ENCODE measurements around the gene PGC. TPM values are rescaled to one million over a fixed set of nuclear protein-coding genes. Genes with fewer than 3 reads are reported as not detected.

The PGC gene
- total and polyA plus RNA-seq, 2 of the 8 experiments (the other 6 are each of a cell fraction or from before 2014, with no cell fraction given): 0.09 TPM; not detected in 1

- Histone ChIP-seq H3K23me2 (ENCODE audit: low read depth, low read length) (no peaks in the 10 kb centered on the region), H3K56ac (replicated peaks; ENCODE audit: insufficient read length, low read depth, low read length) (no peak overlapping the region), H3K4me2 (ENCODE audit: insufficient read depth in 1 of 2, low read depth in 2 of 2, low read length in 2 of 2) (no peak overlapping the region), H3K79me1 (ENCODE audit: low read depth, low read length) (no peaks in the 10 kb centered on the region), H4K20me1 (replicated peaks in 1 of 2; ENCODE audit: control insufficient read depth in 1 of 2, insufficient read depth in 2 of 2, low read length in 2 of 2) (no peaks in the 10 kb centered on the region), H2AK5ac (ENCODE audit: low read depth, low read length) (no peak overlapping the region), H4K91ac (replicated peaks; ENCODE audit: insufficient read length, low read length) (no peak overlapping the region), H2BK5ac (ENCODE audit: low read depth, low read length) (no peak overlapping the region), H3K23ac (ENCODE audit: insufficient read length) (no peak overlapping the region), H2BK120ac (replicated peaks; ENCODE audit: low read depth, low read length) (no peak overlapping the region), H2AFZ (ENCODE audit: low read length) (no peak overlapping the region), H2BK15ac (ENCODE audit: low read length) (no peak overlapping the region), H3K36me3 (ENCODE audit: control insufficient read depth in 2 of 4, insufficient read depth in 4 of 4, low read length in 3 of 4) (no peaks in the 10 kb centered on the region), H3K27me3 (replicated peaks in 1 of 4; ENCODE audit: control insufficient read depth in 3 of 4, extremely low read depth in 1 of 4, insufficient read depth in 3 of 4, low read length in 3 of 4) (no peaks in the 10 kb centered on the region; a peak in 2 of 7 replicates), H3K4ac (replicated peaks; ENCODE audit: insufficient read length, low read depth, low read length) (no peak overlapping the region), H3K4me1 (replicated peaks in 1 of 4; ENCODE audit: control insufficient read depth in 3 of 4, insufficient read depth in 4 of 4, low read length in 3 of 4) (no peaks in the 10 kb centered on the region; a peak in 1 of 7 replicates), H3K4me3 (ENCODE audit: extremely low read depth in 1 of 4, insufficient read depth in 2 of 4, low read depth in 3 of 4, low read length in 4 of 4) (no peak overlapping the region), H3K27ac (ENCODE audit: low read depth, low read length) (no peak overlapping the region), H2BK12ac (ENCODE audit: low read depth, low read length) (no peak overlapping the region), H3K9me3 (ENCODE audit: insufficient read depth in 2 of 2, low read depth in 1 of 2, low read length in 1 of 2) (no peaks in the 10 kb centered on the region), H3K79me2 (ENCODE audit: control insufficient read depth in 1 of 2, insufficient read depth in 2 of 2, low read length in 2 of 2) (no peaks in the 10 kb centered on the region), H4K8ac (ENCODE audit: extremely low read depth, insufficient read depth, low read length) (no peak overlapping the region), H2BK20ac (ENCODE audit: low read length) (no peak overlapping the region), H3K9ac (replicated peaks in 1 of 4; ENCODE audit: extremely low read depth in 1 of 4, low read depth in 3 of 4, low read length in 3 of 4) (no peak overlapping the region), H4K5ac (ENCODE audit: insufficient read length, low read depth, low read length) (no peak overlapping the region), H3K18ac (ENCODE audit: extremely low read depth, low read length) (no peak overlapping the region), H3K14ac (ENCODE audit: insufficient read length) (no peak overlapping the region)
- CTCF ChIA-PET (ENCODE audit: partially characterized antibody): interaction anchor here (1.1 to 4.6 kb wide), 8 partner anchors 9 to 58 kb away, joined by 3 to 21 read pairs (median 4); no protein-coding TSS in a partner anchor
- TF ChIP-seq CEBPB (IDR thresholded peaks at IDR 0.05; ENCODE audit: low read depth, low read length): no peak
- TF ChIP-seq SIN3A (conservative IDR thresholded peaks at IDR 0.05 in 1 of 2, IDR thresholded peaks at IDR 0.05 in 1 of 2; ENCODE audit: low read depth in 1 of 2, low read length in 2 of 2): no peak
- FAIRE-seq (no peak), DNase-seq (ENCODE audit: low read depth in 1 of 2, low spot score in 2 of 2) (no peak)
- 89% methylated on average over 20 of the region's 20 CpGs; no CpG with 5 or more reads in 1 of the 2 experiments for WGBS, 2 experiments (ENCODE audit: extremely low coverage in 1 of 2, insufficient coverage in 1 of 2, insufficient read length in 1 of 2, insufficient replicate concordance in 2 of 2, low coverage in 1 of 2, low lambda C conversion rate in 2 of 2, missing lambda C conversion rate in 1 of 2)
- POLR2A ChIA-PET (ENCODE audit: partially characterized antibody): no interaction called here
These were observed 5.3 kb downstream of the PGC start for GRCh38 chr6:41741625-41742490.

Data from H1 (cell line).